ENCODE data around the gene ATG9A. TPM values are rescaled to one million over a fixed set of nuclear protein-coding genes. Genes with fewer than 3 reads are reported as not detected.

Gene ATG9A
- total RNA-seq, 4 donors from 2014 or later = 39.8 to 82.6 (median 47.0) TPM

DNA sequence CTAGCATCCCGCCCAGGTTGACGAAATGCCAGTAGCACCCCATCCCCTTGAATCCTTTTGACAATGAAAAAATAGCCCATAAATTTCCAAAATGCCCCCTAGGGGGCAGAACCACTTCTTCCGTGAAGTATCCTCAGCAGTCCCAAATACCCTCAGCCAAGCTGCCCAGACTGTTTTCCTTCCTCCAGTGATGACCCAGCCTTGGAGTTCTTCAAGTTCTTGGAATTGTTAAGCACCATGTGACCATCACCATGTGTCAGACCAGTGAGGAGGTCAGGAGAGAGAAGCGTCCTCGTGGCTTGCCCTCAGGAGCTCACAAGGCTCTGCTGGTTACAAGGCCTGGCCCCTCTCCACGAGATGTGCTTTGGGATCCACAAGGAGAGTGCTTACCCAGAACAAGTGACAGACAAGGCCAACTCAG is 58.2 kb downstream of the ATG9A start:
- ATAC-seq = peak; percentile 97
- H3K4me3 ChIP-seq = no peak overlapping the region
- no peak for TF ChIP-seq EP300 (IDR thresholded peaks at IDR 0.05)
- TF ChIP-seq, protein P1, sequence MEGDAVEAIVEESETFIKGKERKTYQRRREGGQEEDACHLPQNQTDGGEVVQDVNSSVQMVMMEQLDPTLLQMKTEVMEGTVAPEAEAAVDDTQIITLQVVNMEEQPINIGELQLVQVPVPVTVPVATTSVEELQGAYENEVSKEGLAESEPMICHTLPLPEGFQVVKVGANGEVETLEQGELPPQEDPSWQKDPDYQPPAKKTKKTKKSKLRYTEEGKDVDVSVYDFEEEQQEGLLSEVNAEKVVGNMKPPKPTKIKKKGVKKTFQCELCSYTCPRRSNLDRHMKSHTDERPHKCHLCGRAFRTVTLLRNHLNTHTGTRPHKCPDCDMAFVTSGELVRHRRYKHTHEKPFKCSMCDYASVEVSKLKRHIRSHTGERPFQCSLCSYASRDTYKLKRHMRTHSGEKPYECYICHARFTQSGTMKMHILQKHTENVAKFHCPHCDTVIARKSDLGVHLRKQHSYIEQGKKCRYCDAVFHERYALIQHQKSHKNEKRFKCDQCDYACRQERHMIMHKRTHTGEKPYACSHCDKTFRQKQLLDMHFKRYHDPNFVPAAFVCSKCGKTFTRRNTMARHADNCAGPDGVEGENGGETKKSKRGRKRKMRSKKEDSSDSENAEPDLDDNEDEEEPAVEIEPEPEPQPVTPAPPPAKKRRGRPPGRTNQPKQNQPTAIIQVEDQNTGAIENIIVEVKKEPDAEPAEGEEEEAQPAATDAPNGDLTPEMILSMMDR (IDR thresholded peaks at IDR 0.05) = peak in 3 of 4 experiments; percentile 71 to 83 (median 77)
- peak; percentile 32 for TF ChIP-seq POLR2AphosphoS5 (IDR thresholded peaks at IDR 0.05)
- no peak for TF ChIP-seq POLR2A (IDR thresholded peaks at IDR 0.05)
- 25 to 32% methylated on average over 3 to 5 of the region's 6 CpGs for WGBS, 2 donors (ENCODE audit: low coverage in 1 of 2)
- no peaks in the 10 kb centered on the region for H3K27me3 ChIP-seq
- H3K36me3 ChIP-seq = peaks cover 0 to 36% of the 10 kb centered on the region in 2 donors
- peaks cover 0 to 35% (median 21%) of the 10 kb centered on the region in 3 donors for H3K4me1 ChIP-seq
- peak overlapping the region; percentile 50 to 83 (median 68) for H3K27ac ChIP-seq
- H3K9me3 ChIP-seq = no peaks in the 10 kb centered on the region

DNA sequence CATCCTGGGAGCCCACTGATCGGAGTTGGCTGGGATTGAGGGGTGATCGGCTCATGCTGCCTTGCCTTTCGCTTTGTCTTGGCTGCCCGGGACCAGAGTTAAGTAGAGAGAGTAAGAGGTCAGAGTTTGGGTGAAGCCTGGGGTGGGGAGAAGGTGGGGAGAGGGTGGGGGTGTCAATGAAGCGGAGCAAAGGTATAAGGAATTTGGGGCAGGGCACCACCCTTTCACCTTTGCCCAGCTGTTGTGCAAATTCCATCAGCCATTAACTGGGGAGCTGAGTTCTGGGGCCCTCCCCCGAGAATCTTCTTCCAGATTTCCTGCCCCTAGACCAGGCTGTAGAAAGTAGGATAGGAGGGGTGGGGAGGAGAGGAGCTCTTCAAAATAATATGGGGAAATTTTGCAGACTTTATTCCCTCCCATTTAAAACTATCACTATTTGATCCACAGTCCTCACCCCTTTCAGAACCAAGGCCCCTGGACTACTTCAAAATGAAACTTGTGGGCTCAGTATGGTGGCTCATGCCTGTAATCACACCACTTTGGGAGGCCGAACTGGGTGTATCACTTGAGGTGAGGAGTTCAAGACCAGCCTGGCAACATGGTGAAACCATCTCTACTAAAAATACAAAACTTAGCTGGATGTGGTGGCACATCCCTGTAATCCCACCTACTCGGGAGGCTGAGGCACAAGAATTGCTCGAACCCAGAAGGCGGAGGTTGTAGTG is 59.3 kb downstream of the ATG9A start, which contains the start of gene SLC23A3:
TSS of gene SLC23A3 (minus strand) at position 100 of the 725 bp plus-strand sequence. CDS start at position 55, 45 bp downstream.
- Histone ChIP-seq H3K9me3 (no peaks in the 10 kb centered on the region), H3K36me3 (peaks cover 0 to 35% of the 10 kb centered on the region in 2 donors), H3K4me3 (no peak within 1 kb of the TSS), H3K27ac (peak within 1 kb of the TSS in 3 of 4 donors; percentile 61 to 83 (median 76)), H3K4me1 (peaks cover 0 to 24% (median 14%) of the 10 kb centered on the region in 3 donors), H3K27me3 (no peaks in the 10 kb centered on the region)
- no peak for ATAC-seq
- 81 to 89% methylated on average over 3 to 8 of the region's 10 CpGs for WGBS, 2 donors (ENCODE audit: low coverage in 1 of 2)
- TF ChIP-seq POLR2AphosphoS5 (IDR thresholded peaks at IDR 0.05) (no peak), POLR2A (IDR thresholded peaks at IDR 0.05) (no peak), EP300 (IDR thresholded peaks at IDR 0.05) (no peak)
- TF ChIP-seq, protein P1 (IDR thresholded peaks at IDR 0.05) = no peak

Other genes with a start within 250 kb of the ATG9A start
- not detected for gene FEV, start 244.5 kb downstream of the ATG9A start, total RNA-seq
- gene CRYBA2, start 236.2 kb downstream of the ATG9A start, total RNA-seq = not detected
- gene CFAP65, start 188.1 kb downstream of the ATG9A start, total RNA-seq = not detected
- gene IHH, start 168.7 kb downstream of the ATG9A start, total RNA-seq = under 1 TPM in 1 of 4 donors, not detected in 3; 0.23 TPM
- 10 to 100 TPM; 12.8 to 25.5 (median 17.4) TPM for gene NHEJ1, start 68.8 kb downstream of the ATG9A start, total RNA-seq
- gene SLC23A3, start 59.6 kb downstream of the ATG9A start, total RNA-seq = 1 to 10 TPM in 1 of 4 donors, under 1 TPM in 2, not detected in 1; 0.23 to 1.1 (median 0.27) TPM
- 10 to 100 TPM; 50.6 to 82.0 (median 66.0) TPM for gene CNPPD1, start 52.7 kb downstream of the ATG9A start, total RNA-seq
- gene RETREG2, start 51.4 kb downstream of the ATG9A start, total RNA-seq = 10 to 100 TPM; 49.8 to 63.7 (median 57.6) TPM
- gene ZFAND2B, start 22.9 kb downstream of the ATG9A start, total RNA-seq = 10 to 100 TPM; 34.7 to 44.5 (median 37.6) TPM
- gene ABCB6, start 10.7 kb downstream of the ATG9A start, total RNA-seq = 10 to 100 TPM; 11.4 to 19.6 (median 16.8) TPM
- 10 to 100 TPM; 24.3 to 48.4 (median 25.1) TPM for gene ANKZF1, start 170 bp upstream of the ATG9A start, total RNA-seq
- 1 to 10 TPM; 5.9 to 9.7 (median 6.6) TPM for gene GLB1L, start 15.8 kb upstream of the ATG9A start, total RNA-seq
- gene STK16, start 15.8 kb upstream of the ATG9A start, total RNA-seq = 10 to 100 TPM; 10.2 to 14.0 (median 11.6) TPM
- gene TUBA4B, start 23.6 kb upstream of the ATG9A start, total RNA-seq = not detected
- 10 to 100 TPM; 33.2 to 89.3 (median 56.2) TPM for gene TUBA4A, start 24.3 kb upstream of the ATG9A start, total RNA-seq
- 10 to 100 TPM; 45.3 to 76.1 (median 54.9) TPM for gene DNAJB2, start 49.7 kb upstream of the ATG9A start, total RNA-seq
- gene PTPRN, start 79.8 kb upstream of the ATG9A start, total RNA-seq = 1 to 10 TPM in 2 of 4 donors, under 1 TPM in 1, not detected in 1; 0.58 to 3.0 (median 1.9) TPM
- not detected for gene RESP18, start 103.1 kb upstream of the ATG9A start, total RNA-seq
- 10 to 100 TPM; 37.8 to 76.9 (median 59.2) TPM for gene DNPEP, start 158.3 kb upstream of the ATG9A start, total RNA-seq
- over 10,000 TPM; 10,852 to 31,720 (median 15,007) TPM for gene DES, start 188.7 kb upstream of the ATG9A start, total RNA-seq
- 100 to 1,000 TPM in 3 of 4 donors, 10 to 100 TPM in 1; 90.2 to 307 (median 214) TPM for gene SPEG, start 205.2 kb upstream of the ATG9A start, total RNA-seq

Data from gastroesophageal sphincter (tissue), 4 donors.